Tibial artery (tissue), 4 donors: ENCODE results near the gene CCSER1.

Experiments used
- DNase-seq, 2 donors: peaks; one replicate each; pipeline ENCODE4 v3.0.0-alpha.2; 2019
- H3K27ac ChIP-seq, 2 donors: fragments of 200-600 bp; sonication (generic) in 1 of 2; 1 replicate in 1 of 2; 2 replicates in 1 of 2; pipeline ENCODE4 v1.5.1; 2018 to 2019; ENCODE audit warnings: mild to moderate bottlenecking in 1 of 2
- H3K27me3 ChIP-seq, 2 donors: fragments of 200-600 bp; sonication (generic) in 1 of 2; one replicate each; pipeline versions ENCODE4 v1.5.1 to v1.6.0; 2016 to 2019
- H3K36me3 ChIP-seq, 3 donors: fragments of 200-600 bp; sonication (generic) in 2 of 3; one replicate each; pipeline ENCODE4 v1.5.1; 2016 to 2019; ENCODE audit warnings: mild to moderate bottlenecking in 2 of 3
- H3K4me1 ChIP-seq, 4 donors: fragments of 200-600 bp; sonication (generic) in 2 of 4; 1 replicate in 3 of 4; 2 replicates in 1 of 4; pipeline ENCODE4 v1.5.1; 2016 to 2019
- H3K4me3 ChIP-seq, 2 donors: fragments of 200-600 bp; sonication (generic) in 1 of 2; 1 replicate in 1 of 2; 2 replicates in 1 of 2; pipeline ENCODE4 v1.5.1; 2018 to 2019; ENCODE audit warnings: mild to moderate bottlenecking in 2 of 2
- H3K9me3 ChIP-seq, 3 donors: fragments of 200-600 bp; sonication (generic) in 1 of 3; one replicate each; pipeline ENCODE4 v1.5.1; 2016 to 2019
- CTCF ChIP-seq, 2 experiments: fragments of 200-600 bp in 1 of 2; fragments of 450-650 bp in 1 of 2; IDR thresholded peaks; one replicate each; pipeline ENCODE4 v1.5.1; 2017 to 2019; ENCODE audit warnings: antibody characterized with exemption in 2 of 2, mild to moderate bottlenecking in 1 of 2, moderate library complexity in 1 of 2
- intact Hi-C: fragments of 100-400 bp; cut with DNase I; formaldehyde crosslinking; loops from one replicate; pipeline ENCODE4 v1.15.0; 2023; ENCODE audit warnings: low total_unique reads

CCSER1 gene

GRCh38 chr4:90958256-90958895, 831.2 kb downstream of the CCSER1 start:
- intact Hi-C loops, result no loop called here
- Histone ChIP-seq H3K27ac (no peak overlapping the region), H3K4me1 (no peaks in the 10 kb centered on the region), H3K9me3 (no peaks in the 10 kb centered on the region), H3K4me3 (no peak overlapping the region), H3K36me3 (no peaks in the 10 kb centered on the region), H3K27me3 (no peaks in the 10 kb centered on the region)
- no peak for TF ChIP-seq CTCF (IDR thresholded peaks at IDR 0.05)
- no peak for DNase-seq

- no peaks in the 10 kb centered on the region for H3K36me3 ChIP-seq
- TF ChIP-seq CTCF (IDR thresholded peaks at IDR 0.05), result no peak
- no peaks in the 10 kb centered on the region for H3K9me3 ChIP-seq
- intact Hi-C loops, result no loop called here
- no peak overlapping the region for H3K27ac ChIP-seq
- H3K4me3 ChIP-seq, result no peak overlapping the region
- no peaks in the 10 kb centered on the region for H3K27me3 ChIP-seq
- DNase-seq, result no peak
- H3K4me1 ChIP-seq, result no peaks in the 10 kb centered on the region
Observed at GRCh38 chr4:90960433-90960832, 833.2 kb downstream of the CCSER1 start.

GRCh38 chr4:90960840-90961239, 833.6 kb downstream of the CCSER1 start:
- Histone ChIP-seq H3K4me3 (no peak overlapping the region), H3K27me3 (no peaks in the 10 kb centered on the region), H3K4me1 (no peaks in the 10 kb centered on the region), H3K9me3 (no peaks in the 10 kb centered on the region), H3K36me3 (no peaks in the 10 kb centered on the region), H3K27ac (no peak overlapping the region)
- intact Hi-C loops, result no loop called here
- no peak for DNase-seq
- no peak for TF ChIP-seq CTCF (IDR thresholded peaks at IDR 0.05)

GRCh38 chr4:90970021-90970420, 842.8 kb downstream of the CCSER1 start:
- Histone ChIP-seq H3K27me3 (no peaks in the 10 kb centered on the region), H3K36me3 (no peaks in the 10 kb centered on the region), H3K4me1 (no peaks in the 10 kb centered on the region), H3K27ac (no peak overlapping the region), H3K4me3 (no peak overlapping the region), H3K9me3 (peaks cover 0 to 3% (median 0%) of the 10 kb centered on the region in 3 donors)
- DNase-seq, result no peak
- no peak for TF ChIP-seq CTCF (IDR thresholded peaks at IDR 0.05)
- intact Hi-C loops, result no loop called here

GRCh38 chr4:90977726-90978125, 850.5 kb downstream of the CCSER1 start:
- no peak for DNase-seq
- Histone ChIP-seq H3K9me3 (no peaks in the 10 kb centered on the region), H3K36me3 (no peaks in the 10 kb centered on the region), H3K27me3 (no peaks in the 10 kb centered on the region), H3K4me1 (no peaks in the 10 kb centered on the region), H3K27ac (no peak overlapping the region), H3K4me3 (no peak overlapping the region)
- intact Hi-C loops, result no loop called here
- no peak for TF ChIP-seq CTCF (IDR thresholded peaks at IDR 0.05)

GRCh38 chr4:90979556-90979955, 852.4 kb downstream of the CCSER1 start:
- TF ChIP-seq CTCF (IDR thresholded peaks at IDR 0.05), result no peak
- intact Hi-C loops, result no loop called here

More at GRCh38 chr4:90979556-90979955, 852.4 kb downstream of the CCSER1 start:
- Histone ChIP-seq H3K27me3 (no peaks in the 10 kb centered on the region), H3K4me3 (no peak overlapping the region), H3K4me1 (no peaks in the 10 kb centered on the region), H3K9me3 (no peaks in the 10 kb centered on the region), H3K27ac (no peak overlapping the region), H3K36me3 (no peaks in the 10 kb centered on the region)
- DNase-seq, result no peak
